Measurements from ENCODE around the gene PDCL3.

GRCh38 chr2:100606726-100607343 is 44.0 kb downstream of the PDCL3 start:
- peak; percentile 65 to 71 for TF ChIP-seq CTCF (IDR thresholded peaks at IDR 0.05; ENCODE audit: extremely low read depth in 1 of 2, insufficient read depth in 1 of 2, low read depth in 1 of 2, low read length in 2 of 2)
- TF ChIP-seq JUN (IDR thresholded peaks at IDR 0.05; ENCODE audit: borderline replicate concordance, insufficient read depth, insufficient read length, low read depth), result peak; percentile 20
- TF ChIP-seq EZH2 (IDR thresholded peaks at IDR 0.05; ENCODE audit: borderline replicate concordance, low read depth, low read length, severe bottlenecking), result no peak
- TF ChIP-seq POLR2A (IDR thresholded peaks at IDR 0.05; ENCODE audit: low read depth, low read length), result no peak
- TF ChIP-seq POLR2AphosphoS5 (IDR thresholded peaks at IDR 0.05; ENCODE audit: insufficient read depth, low read depth, low read length), result no peak
- TF ChIP-seq FOS (IDR thresholded peaks at IDR 0.05; ENCODE audit: borderline replicate concordance, insufficient read depth, low read length), result no peak
- TF ChIP-seq MAX (IDR thresholded peaks at IDR 0.05; ENCODE audit: insufficient read depth, insufficient read length), result peak; percentile 34
